Midbrain (tissue), 1 donor: Measurements from ENCODE around the gene FAM229A.
A peak's percentile ranks its signal among the peaks of the same experiment; 100 is the strongest.
"Not testable (repeated sequence)": the region's sequence is repeated elsewhere in the genome, so short reads cannot be mapped to it uniquely, and the experiment has no call there.

Source experiments
- DNase-seq: peaks from one replicate; lab custom pipeline; 2025; lab: John Stamatoyannopoulos, UW

The FAM229A gene

DNA sequence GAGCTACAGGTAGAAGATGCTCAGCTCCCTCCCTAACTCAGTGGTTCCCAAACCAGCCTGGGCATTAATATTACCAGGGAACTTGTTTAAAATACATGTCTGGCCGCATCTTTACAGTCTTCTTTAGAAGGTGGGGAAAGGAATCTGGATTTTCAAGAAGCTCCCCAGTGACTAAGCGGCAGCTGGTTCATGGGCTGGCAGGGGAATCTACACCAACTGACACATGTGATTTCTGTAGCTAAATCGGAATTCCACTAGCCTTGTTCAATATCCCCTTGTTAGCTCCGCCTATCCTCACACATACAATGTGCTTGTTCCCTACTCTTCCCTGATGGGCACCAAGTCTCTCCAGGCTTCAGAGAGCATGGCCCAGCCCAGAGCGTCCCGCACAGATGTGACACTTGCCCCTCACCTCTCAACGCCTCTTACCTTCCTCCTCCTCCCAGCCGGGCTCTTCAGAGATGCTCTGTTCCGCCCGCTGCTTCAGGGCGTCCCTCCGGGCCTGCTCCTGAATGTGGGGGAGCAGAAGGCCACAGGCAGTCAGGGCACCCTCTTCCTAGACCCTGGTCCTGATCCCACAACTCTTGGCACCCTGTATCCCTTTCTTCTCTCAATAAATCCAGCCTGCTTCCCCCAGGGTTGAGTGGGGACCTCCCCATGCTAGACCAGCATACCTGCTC, 15.4 kb upstream of the FAM229A start:
- DNase-seq, result no peak

DNA sequence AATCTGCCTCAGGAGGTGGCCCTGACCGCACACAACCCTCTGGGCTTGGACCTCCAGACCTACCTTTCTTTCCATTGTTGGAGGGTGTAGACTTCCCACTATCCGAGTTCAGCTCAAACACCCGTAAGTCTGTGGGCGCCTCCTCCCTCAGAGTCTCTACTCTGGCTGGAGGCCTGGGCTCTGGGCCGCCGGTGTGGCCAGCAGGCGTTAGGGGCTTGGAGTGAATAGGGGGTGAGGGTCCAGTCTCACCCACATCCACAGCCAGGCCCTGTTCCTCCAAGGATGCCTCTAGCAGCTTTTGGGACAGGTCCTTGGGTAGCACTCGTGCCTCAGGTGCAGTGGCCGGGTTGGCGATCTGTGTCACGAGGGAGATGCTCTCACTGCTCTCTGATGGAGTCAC, 13.9 kb upstream of the FAM229A start:
- DNase-seq, result no peak

- no peak for DNase-seq
These were observed 11.8 kb upstream of the FAM229A start for GRCh38 chr1:32373996-32374592.

DNA sequence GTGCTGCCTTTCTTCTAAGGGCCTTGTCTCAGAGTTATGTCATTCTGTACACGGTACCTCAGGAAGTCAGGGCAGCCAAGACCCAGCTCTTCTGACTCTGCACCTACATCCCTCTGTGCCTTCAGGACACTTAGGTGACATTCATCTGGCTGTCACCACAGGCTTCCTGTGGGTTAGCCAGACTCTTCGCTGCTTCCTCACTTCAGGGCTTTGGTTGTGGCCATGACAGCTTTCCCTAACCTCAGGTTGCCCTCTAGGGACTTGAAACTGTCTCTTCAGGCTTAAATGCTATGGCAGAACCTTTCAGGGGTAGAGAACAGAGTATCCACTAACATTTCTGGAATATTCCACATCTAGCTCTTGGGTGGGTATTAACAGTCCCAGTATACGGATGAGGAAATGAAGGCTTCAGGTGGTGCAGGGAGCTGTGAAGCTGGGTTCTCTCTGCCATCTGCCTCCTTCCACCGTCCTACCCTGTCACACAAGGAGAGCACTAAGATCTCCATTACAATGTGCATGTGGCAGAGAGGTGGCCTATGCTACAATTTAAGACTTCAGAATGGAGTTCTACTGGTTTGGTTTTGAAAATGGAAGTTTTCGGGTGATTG, 10.0 kb upstream of the FAM229A start:
- DNase-seq, result no peak

GRCh38 chr1:32367912-32368635, 5.8 kb upstream of the FAM229A start:
- DNase-seq, result no peak

DNA sequence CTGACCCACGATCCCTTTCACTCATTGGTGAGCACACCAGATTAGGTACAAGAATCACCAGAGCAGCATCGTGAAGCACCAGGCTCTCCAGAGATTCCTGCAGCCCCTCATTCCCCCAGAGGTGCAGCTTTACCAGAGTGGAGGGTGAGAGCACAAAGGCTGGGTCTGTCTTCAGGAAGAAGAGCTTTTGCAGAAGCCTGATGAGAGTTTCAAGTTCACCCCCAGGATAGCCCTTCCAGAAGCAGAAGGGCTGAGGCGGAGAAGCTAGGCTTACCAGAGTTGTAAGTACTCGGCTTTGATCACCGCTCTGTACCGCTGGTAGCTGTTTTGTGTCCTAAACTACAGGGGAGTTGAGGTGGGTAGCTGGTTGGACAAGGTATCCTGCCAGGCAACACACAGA, 3.2 kb upstream of the FAM229A start:
- no peak for DNase-seq

- no peak for DNase-seq
These were observed 2.6 kb upstream of the FAM229A start for GRCh38 chr1:32364836-32365235.

DNA sequence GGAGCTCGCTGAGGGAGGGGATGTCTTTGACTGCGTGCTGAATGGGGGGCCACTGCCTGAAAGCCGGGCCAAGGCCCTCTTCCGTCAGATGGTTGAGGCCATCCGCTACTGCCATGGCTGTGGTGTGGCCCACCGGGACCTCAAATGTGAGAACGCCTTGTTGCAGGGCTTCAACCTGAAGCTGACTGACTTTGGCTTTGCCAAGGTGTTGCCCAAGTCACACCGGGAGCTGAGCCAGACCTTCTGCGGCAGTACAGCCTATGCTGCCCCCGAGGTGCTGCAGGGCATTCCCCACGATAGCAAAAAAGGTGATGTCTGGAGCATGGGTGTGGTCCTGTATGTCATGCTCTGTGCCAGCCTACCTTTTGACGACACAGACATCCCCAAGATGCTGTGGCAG, 1.4 kb upstream of the FAM229A start:
- no peak for DNase-seq

DNA sequence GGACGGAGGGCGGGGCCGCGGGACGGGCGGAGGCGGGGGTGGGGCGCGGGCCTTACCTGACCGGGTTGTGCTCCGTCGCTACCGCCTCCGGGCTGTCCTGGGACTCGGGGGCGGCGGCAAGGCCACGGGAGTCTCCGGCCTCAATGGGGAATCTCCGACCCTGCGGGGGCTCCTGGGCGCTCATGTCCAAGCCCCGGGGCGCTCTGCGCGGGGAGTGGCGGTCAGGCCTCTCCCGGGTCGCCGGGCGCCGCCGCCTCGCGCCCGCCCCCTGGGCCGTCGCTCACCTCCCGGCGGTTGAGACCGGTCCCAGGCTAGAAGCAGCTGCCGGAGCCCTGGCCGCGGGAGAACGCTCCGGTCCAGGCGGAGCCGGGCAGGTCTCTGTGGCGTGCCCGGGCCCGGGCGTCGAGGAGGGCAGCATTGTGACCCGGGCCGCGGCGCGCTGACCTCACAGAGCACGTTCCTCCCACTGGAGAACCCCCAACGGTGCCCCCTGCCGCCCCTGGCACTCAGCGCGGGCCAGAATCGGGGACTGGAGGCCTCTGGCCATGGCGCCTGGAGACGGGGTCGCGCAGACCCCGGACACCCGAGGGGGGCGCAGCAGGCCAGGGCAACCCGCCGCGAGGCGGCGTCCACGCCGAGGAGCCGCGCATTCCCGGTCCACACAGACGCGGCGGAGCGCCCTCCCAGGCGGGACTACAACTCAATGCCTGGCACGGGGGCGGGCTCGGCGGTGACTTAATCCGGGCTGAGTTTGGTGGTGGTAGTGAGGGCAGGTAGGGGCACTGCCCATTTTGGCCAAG, 411 bp downstream of the FAM229A start:
- DNase-seq, result peak; percentile 56

DNA sequence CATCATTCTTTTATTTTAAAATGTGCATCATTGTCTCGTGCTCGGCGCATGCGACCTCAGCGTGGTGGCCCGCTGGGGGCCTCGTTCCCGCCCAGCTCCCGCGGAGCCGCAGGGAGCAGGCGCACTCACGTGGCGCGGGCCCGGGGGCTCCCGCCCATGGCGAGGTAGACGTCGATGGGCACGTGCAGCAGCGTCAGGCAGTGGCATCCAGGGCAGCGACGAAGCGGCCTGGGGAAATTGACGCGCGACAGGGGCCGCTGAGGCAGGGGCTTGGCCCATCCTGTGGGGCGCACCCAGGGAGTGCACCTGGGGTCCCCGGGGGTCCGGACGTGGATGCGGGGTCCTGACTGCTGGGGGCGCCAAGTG, 994 bp downstream of the FAM229A start:
- DNase-seq, result no peak

DNA sequence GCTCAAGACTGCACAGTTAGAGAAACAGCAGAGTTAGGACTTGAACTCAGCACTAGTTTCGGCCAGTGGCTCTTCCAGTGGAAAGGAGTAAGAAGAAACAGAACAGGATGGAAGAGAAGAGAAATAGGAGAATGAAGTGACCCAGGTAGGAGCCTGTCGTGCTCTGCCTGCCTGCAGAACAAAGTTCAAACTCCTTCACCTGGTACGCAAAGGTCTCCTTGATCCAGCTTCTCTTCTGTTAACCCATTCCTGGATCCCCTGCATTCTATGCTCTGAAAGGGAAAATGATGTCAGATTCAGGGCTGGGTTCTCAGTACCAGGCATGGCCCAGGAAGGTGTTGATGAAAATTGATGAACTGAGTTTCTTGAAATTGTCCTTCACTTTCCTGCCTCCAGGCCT, 3.9 kb downstream of the FAM229A start:
- no peak for DNase-seq

DNA sequence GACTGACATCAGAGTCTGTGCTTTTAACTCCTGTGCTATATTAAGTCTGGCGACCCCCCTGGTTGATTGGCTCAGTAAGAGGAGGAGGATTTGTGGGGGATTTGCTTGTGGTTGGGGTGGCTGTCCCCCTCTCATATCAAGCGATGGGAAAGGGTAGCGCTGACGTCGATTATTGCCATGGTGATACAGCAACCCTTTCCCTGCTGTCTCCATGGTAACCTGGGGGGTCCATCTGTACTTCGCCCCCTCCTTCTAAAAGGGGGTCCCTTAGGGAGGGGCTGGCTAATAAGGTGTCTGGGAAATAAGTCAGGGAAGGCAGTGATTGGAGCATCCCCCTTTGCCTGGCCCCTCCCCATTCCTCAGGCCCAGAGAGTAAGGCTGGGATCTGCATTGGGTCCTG, 4.7 kb downstream of the FAM229A start:
- no peak for DNase-seq

DNA sequence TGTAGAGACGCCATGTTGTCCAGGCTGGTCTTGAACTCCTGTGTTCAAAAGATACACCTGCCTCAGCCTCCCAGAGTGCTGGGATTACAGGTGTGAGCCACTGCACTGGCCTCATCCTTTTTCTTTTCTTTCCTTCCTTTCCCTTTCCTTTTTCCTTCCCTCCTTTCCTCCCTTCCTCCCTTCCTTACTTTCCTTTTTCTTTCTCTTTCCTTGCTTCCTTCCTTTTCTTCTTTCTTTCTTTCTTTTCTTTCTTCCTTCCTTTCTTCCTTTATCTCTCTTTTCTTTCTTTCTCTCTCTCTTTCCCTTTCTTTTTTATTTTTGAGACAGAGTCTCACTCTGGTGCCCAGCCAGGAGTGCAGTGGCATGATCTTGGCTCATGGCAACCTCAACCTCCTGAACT, 5.8 kb downstream of the FAM229A start:
- DNase-seq, result no peak

- not testable (repeated sequence) for DNase-seq
These were observed 6.5 kb downstream of the FAM229A start for GRCh38 chr1:32355778-32356177.

DNA sequence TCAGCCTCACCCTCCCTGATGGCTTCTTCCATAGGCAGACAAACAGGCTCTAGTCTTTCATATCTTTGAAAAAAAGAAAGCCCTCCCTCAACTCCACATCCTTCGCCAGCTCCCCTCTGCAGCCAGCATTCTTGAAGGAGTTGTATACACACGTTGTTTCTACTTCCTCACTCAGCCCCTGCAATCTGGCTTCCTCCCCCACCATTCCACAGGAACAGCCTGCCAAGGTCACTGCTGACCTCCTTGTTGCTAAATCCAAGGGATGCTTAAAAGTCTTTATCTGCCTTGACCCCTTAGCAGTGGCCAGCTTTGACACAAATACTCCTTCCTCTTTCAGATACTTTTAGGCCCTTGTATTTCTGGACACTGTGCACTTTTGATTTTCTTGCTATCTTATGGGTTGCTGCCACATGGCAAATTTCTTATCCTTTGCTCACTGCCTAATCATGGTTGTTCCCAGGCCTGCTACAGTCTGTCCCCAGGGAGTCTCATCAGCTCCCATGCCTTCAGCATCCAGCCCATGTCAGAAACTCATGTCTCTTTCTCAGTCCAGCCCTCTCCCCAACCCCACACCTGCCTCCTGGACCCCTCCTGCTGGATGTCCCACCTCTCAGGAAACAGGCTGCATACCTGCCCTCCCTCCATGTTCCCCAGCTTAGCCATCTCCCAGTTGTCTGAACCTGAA, 8.3 kb downstream of the FAM229A start:
- DNase-seq, result no peak

- DNase-seq, result no peak
These were observed 8.9 kb downstream of the FAM229A start for GRCh38 chr1:32353431-32353830.

DNA sequence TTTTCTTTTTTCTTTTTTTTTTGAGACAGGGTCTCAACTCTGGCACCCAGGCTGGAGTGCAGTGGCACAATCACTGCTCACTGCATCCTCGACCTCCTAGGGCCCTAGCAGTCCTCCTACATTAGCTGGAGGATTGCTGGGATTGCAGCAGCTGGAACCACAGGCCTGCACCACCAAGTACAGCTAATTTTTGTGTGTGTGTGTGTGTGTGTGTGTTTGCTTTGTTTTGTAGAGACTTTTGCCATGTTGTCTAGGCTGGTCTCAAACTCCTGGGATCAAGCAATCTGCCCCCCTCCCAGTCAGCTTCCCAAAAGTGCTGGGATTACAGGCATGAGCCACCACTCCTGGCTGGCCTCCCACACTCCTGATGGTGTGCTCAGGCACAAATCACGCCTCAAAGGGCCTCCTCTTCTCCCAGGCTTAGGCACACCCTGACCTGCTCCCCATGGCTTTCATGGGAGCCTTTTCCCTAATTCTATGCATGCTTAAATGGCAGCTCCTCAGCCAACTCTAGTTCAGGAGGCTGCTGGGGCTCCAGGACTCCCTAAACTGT, 9.4 kb downstream of the FAM229A start:
- DNase-seq, result no peak

DNA sequence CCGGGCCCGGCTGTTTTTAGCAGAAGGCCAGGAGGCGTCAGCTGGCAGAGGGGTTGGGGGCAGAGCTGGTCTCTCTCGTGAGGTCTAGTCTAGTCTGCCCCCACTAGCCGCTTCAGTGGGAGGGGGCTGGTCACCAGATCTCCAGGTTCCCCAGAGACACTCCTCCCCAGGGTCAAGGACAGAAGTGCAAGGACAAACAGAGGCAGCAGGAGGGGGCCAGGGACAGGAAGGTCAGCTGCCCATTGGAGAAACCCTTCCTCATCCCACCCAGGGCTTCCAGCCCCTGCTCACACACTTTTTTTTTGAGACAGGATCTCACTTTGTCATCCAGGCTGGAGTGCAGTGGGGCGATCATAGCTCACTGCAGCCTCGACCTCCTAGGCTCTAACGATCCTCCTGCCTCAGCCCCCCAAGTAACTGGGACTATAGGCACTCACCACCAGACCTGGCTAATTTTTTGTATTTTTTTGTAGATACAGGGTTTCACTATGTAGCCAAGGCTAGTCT, 10.0 kb downstream of the FAM229A start:
- DNase-seq, result no peak

- peak; percentile 92 for DNase-seq
These were observed 10.7 kb downstream of the FAM229A start for GRCh38 chr1:32351399-32352238.

GRCh38 chr1:32350785-32351398, 11.4 kb downstream of the FAM229A start:
- peak; percentile 88 for DNase-seq
